Activated T-cell treated with anti-CD3 and anti-CD28 coated beads, Interleukin-2, amount 50 U/mL, for 48 hours (primary cell): ENCODE data around the gene PPP2R1B.
A peak's percentile ranks its signal among the peaks of the same experiment; 100 is the strongest.
"Not testable (repeated sequence)": the region's sequence is repeated elsewhere in the genome, so short reads cannot be mapped to it uniquely, and the experiment has no call there.

Experiments
- DNase-seq, 2 experiments: peaks; one replicate each; pipeline ENCODE4 v3.0.0-alpha.2; 2020

The PPP2R1B gene

GRCh38 chr11:111765984-111766833, at the start of gene PPP2R1B:
PPP2R1B (minus strand) TSS chr11:111766389; CDS start chr11:111766361, 28 bp downstream.
- DNase-seq, result peak; percentile 82 to 83

GRCh38 chr11:111815489-111815888, 49.3 kb upstream of the PPP2R1B start:
- DNase-seq, result no peak

GRCh38 chr11:111814557-111815320, 48.5 kb upstream of the PPP2R1B start:
- no peak for DNase-seq

- no peak for DNase-seq
These were observed 47.9 kb upstream of the PPP2R1B start for GRCh38 chr11:111814106-111814505.

GRCh38 chr11:111812211-111812610, 46.0 kb upstream of the PPP2R1B start:
- no peak for DNase-seq

- no peak for DNase-seq
These were observed 45.3 kb upstream of the PPP2R1B start for GRCh38 chr11:111811445-111811844.

GRCh38 chr11:111808834-111809233, 42.6 kb upstream of the PPP2R1B start:
- DNase-seq, result no peak

GRCh38 chr11:111808063-111808588, 41.9 kb upstream of the PPP2R1B start:
- no peak for DNase-seq

- DNase-seq, result no peak
These were observed 40.9 kb upstream of the PPP2R1B start for GRCh38 chr11:111807076-111807475.

- no peak for DNase-seq
These were observed 34.9 kb upstream of the PPP2R1B start for GRCh38 chr11:111801135-111801534.

GRCh38 chr11:111798279-111798678, 32.1 kb upstream of the PPP2R1B start:
- no peak for DNase-seq

GRCh38 chr11:111797145-111797581, 31.0 kb upstream of the PPP2R1B start:
- DNase-seq, result no peak

- DNase-seq, result no peak
These were observed 30.5 kb upstream of the PPP2R1B start for GRCh38 chr11:111796696-111797095.

GRCh38 chr11:111795334-111795985, 29.3 kb upstream of the PPP2R1B start:
- DNase-seq, result no peak

GRCh38 chr11:111793863-111794262, 27.7 kb upstream of the PPP2R1B start:
- no peak for DNase-seq

GRCh38 chr11:111792955-111793500, 26.8 kb upstream of the PPP2R1B start:
- no peak for DNase-seq

GRCh38 chr11:111792314-111792713, 26.1 kb upstream of the PPP2R1B start:
- DNase-seq, result no peak

- no peak for DNase-seq
These were observed 22.3 kb upstream of the PPP2R1B start for GRCh38 chr11:111788464-111788863.

- DNase-seq, result no peak
These were observed 21.9 kb upstream of the PPP2R1B start for GRCh38 chr11:111788051-111788450.

- DNase-seq, result no peak
These were observed 19.8 kb upstream of the PPP2R1B start for GRCh38 chr11:111785886-111786412.

GRCh38 chr11:111785076-111785475, 18.9 kb upstream of the PPP2R1B start:
- DNase-seq, result no peak

- DNase-seq, result not testable (repeated sequence)
These were observed 18.1 kb upstream of the PPP2R1B start for GRCh38 chr11:111784311-111784710.
